Neural progenitor cell (in vitro differentiated cells): ENCODE measurements around the gene CACNA1B. TPM values are rescaled to one million over a fixed set of nuclear protein-coding genes. Genes with fewer than 3 reads are reported as not detected.
A peak's percentile ranks its signal among the peaks of the same experiment; 100 is the strongest.

ENCODE experiments used
- DNase-seq: peaks from one replicate; pipeline ENCODE4 v3.0.0-alpha.2; 2016; ENCODE audit warnings: low spot score
- H2AFZ ChIP-seq: fragments of 200-600 bp; sonication (generic); replicated peaks from 2 replicates; pipeline ENCODE4 v1.6.1; 2016; ENCODE audit warnings: antibody characterized with exemption
- H3F3A ChIP-seq: fragments of 200-600 bp; sonication (generic); 2 replicates; pipeline ENCODE4 v1.6.1; 2016; ENCODE audit warnings: antibody characterized with exemption, low read depth
- H3K27ac ChIP-seq: fragments of 200-600 bp; sonication (generic); 2 replicates; pipeline ENCODE4 v1.5.1; 2016; ENCODE audit warnings: mild to moderate bottlenecking
- H3K27me3 ChIP-seq: fragments of 200-600 bp; sonication (generic); 2 replicates; pipeline ENCODE4 v1.6.1; 2016; ENCODE audit warnings: mild to moderate bottlenecking, moderate library complexity
- H3K36me3 ChIP-seq: fragments of 200-600 bp; sonication (generic); 2 replicates; pipeline ENCODE4 v1.5.1; 2016
- H3K4me1 ChIP-seq: fragments of 200-600 bp; sonication (generic); 2 replicates; pipeline ENCODE4 v1.6.1; 2016; ENCODE audit warnings: mixed run types
- H3K4me2 ChIP-seq: fragments of 200-600 bp; sonication (generic); 2 replicates; pipeline ENCODE4 v1.6.1; 2016
- H3K4me3 ChIP-seq: fragments of 200-600 bp; sonication (generic); 2 replicates; pipeline ENCODE4 v1.5.1; 2016
- H3K79me2 ChIP-seq: fragments of 200-600 bp; sonication (generic); 2 replicates; pipeline ENCODE4 v1.6.1; 2016; ENCODE audit warnings: low read depth
- H3K9ac ChIP-seq: fragments of 200-600 bp; sonication (generic); 2 replicates; pipeline ENCODE4 v1.6.1; 2016
- H3K9me3 ChIP-seq: fragments of 200-600 bp; sonication (generic); 2 replicates; pipeline ENCODE4 v1.5.1; 2016; ENCODE audit warnings: low read depth
- H4K20me1 ChIP-seq: fragments of 200-600 bp; sonication (generic); 2 replicates; pipeline ENCODE4 v1.6.1; 2016; ENCODE audit warnings: low read depth
- H3K27ac Mint-ChIP-seq: 3 replicates; pipeline ENCODE4 v1.8.0; 2021; ENCODE audit warnings: mixed read lengths
- H3K27me3 Mint-ChIP-seq: 2 replicates; pipeline ENCODE4 v1.8.0; 2022; ENCODE audit warnings: low read depth, mild to moderate bottlenecking, inconsistent platforms, moderate library complexity, mixed read lengths; ENCODE audit not compliant: insufficient read depth
- H3K36me3 Mint-ChIP-seq: 3 replicates; pipeline ENCODE4 v1.8.0; 2021; ENCODE audit warnings: mixed read lengths
- H3K4me1 Mint-ChIP-seq: 3 replicates; pipeline ENCODE4 v1.8.0; 2021; ENCODE audit warnings: mixed read lengths
- H3K4me3 Mint-ChIP-seq: 3 replicates; pipeline ENCODE4 v1.8.0; 2021; ENCODE audit warnings: mild to moderate bottlenecking, moderate library complexity, mixed read lengths
- H3K9me3 Mint-ChIP-seq: 3 replicates; pipeline ENCODE4 v1.8.0; 2020; ENCODE audit warnings: mixed read lengths
- CTCF ChIP-seq: fragments of 200-600 bp; sonication (generic); IDR thresholded peaks from 2 replicates; pipeline ENCODE4 v1.5.1; 2017; ENCODE audit warnings: antibody characterized with exemption, mild to moderate bottlenecking
- EZH2 ChIP-seq: fragments of 200-600 bp; sonication (generic); IDR thresholded peaks from 2 replicates; pipeline ENCODE4 v1.6.1; 2017; ENCODE audit warnings: antibody characterized with exemption, mild to moderate bottlenecking, moderate library complexity
- EZH2phosphoT487 ChIP-seq: fragments of 200-600 bp; sonication (generic); IDR thresholded peaks from 2 replicates; pipeline ENCODE4 v1.6.1; 2017; ENCODE audit warnings: antibody characterized with exemption
- total RNA-seq: library from RNA; depleted of rRNA; stranded (reverse); fragments of >200 nt; gene quantifications from 2 replicates; pipeline ENCODE4 v1.2.3, GENCODE V29; 2015; ENCODE audit warnings: low replicate concordance

Gene CACNA1B
- total RNA-seq, 1 donor from 2014 or later: 0.30 TPM

GRCh38 chr9:138103111-138103848 is 225.7 kb downstream of the CACNA1B start:
- Histone ChIP-seq H3K9ac (no peak overlapping the region), H3K79me2 (no peaks in the 10 kb centered on the region), H3K9me3 (no peaks in the 10 kb centered on the region), H3K4me3 (no peak overlapping the region), H2AFZ (no peak overlapping the region), H4K20me1 (no peaks in the 10 kb centered on the region), H3K27ac (no peak overlapping the region), H3K36me3 (no peaks in the 10 kb centered on the region), H3K4me2 (peak overlapping the region; percentile 24), H3K4me1 (peaks cover 22% of the 10 kb centered on the region), H3K27me3 (no peaks in the 10 kb centered on the region), H3F3A (no peaks in the 10 kb centered on the region)
- peaks cover 12% of the 10 kb centered on the region for H3K4me1 Mint-ChIP-seq
- H3K27ac Mint-ChIP-seq: peak overlapping the region; percentile 67
- H3K9me3 Mint-ChIP-seq: no peaks in the 10 kb centered on the region
- peak; percentile 65 for DNase-seq
- H3K36me3 Mint-ChIP-seq: no peaks in the 10 kb centered on the region
- peaks cover 7% of the 10 kb centered on the region for H3K27me3 Mint-ChIP-seq
- TF ChIP-seq CTCF (no peak), EZH2 (no peak), EZH2phosphoT487 (no peak)
- H3K4me3 Mint-ChIP-seq: no peak overlapping the region

- Histone ChIP-seq H3K79me2 (no peaks in the 10 kb centered on the region), H3K27me3 (no peaks in the 10 kb centered on the region), H3K36me3 (no peaks in the 10 kb centered on the region), H3K4me1 (peaks cover 22% of the 10 kb centered on the region), H3K9me3 (no peaks in the 10 kb centered on the region), H4K20me1 (no peaks in the 10 kb centered on the region), H3K4me3 (no peak overlapping the region), H2AFZ (no peak overlapping the region), H3K9ac (no peak overlapping the region), H3F3A (no peaks in the 10 kb centered on the region), H3K27ac (no peak overlapping the region), H3K4me2 (no peak overlapping the region)
- Mint-ChIP-seq H3K27me3 (peaks cover 7% of the 10 kb centered on the region), H3K9me3 (no peaks in the 10 kb centered on the region), H3K27ac (no peak overlapping the region), H3K4me1 (peaks cover 12% of the 10 kb centered on the region), H3K4me3 (no peak overlapping the region), H3K36me3 (no peaks in the 10 kb centered on the region)
- TF ChIP-seq EZH2 (no peak), EZH2phosphoT487 (no peak), CTCF (no peak)
- no peak for DNase-seq
Measured at GRCh38 chr9:138103849-138104206, 226.2 kb downstream of the CACNA1B start.

- H3K27ac ChIP-seq: no peak overlapping the region
- H3K4me2 ChIP-seq: no peak overlapping the region
- no peaks in the 10 kb centered on the region for H4K20me1 ChIP-seq
- Mint-ChIP-seq H3K27me3 (peaks cover 7% of the 10 kb centered on the region), H3K4me3 (no peak overlapping the region), H3K4me1 (peaks cover 12% of the 10 kb centered on the region), H3K36me3 (no peaks in the 10 kb centered on the region), H3K9me3 (no peaks in the 10 kb centered on the region), H3K27ac (no peak overlapping the region)
- no peak for TF ChIP-seq CTCF
- TF ChIP-seq EZH2phosphoT487: no peak
- TF ChIP-seq EZH2: no peak
- H3K9me3 ChIP-seq: no peaks in the 10 kb centered on the region
- no peak overlapping the region for H2AFZ ChIP-seq
- DNase-seq: peak; percentile 53
- no peaks in the 10 kb centered on the region for H3K36me3 ChIP-seq
- no peaks in the 10 kb centered on the region for H3F3A ChIP-seq
- H3K9ac ChIP-seq: no peak overlapping the region
- H3K27me3 ChIP-seq: no peaks in the 10 kb centered on the region
- H3K4me1 ChIP-seq: peaks cover 22% of the 10 kb centered on the region
- H3K4me3 ChIP-seq: no peak overlapping the region
- no peaks in the 10 kb centered on the region for H3K79me2 ChIP-seq
Measured at GRCh38 chr9:138104251-138105122, 226.9 kb downstream of the CACNA1B start.
